DMS114 treated with DMSO at 0.1 percent for 48 hours (cell line): Measurements from ENCODE around the gene ELL2.
A peak's percentile ranks its signal among the peaks of the same experiment; 100 is the strongest.
"Not testable (repeated sequence)": the region's sequence is repeated elsewhere in the genome, so short reads cannot be mapped to it uniquely, and the experiment has no call there.

Experiments used
- DNase-seq: peaks from one replicate; lab custom pipeline; 2025; ENCODE audit not compliant: unreplicated experiment; lab: John Stamatoyannopoulos, UW

The ELL2 gene

GRCh38 chr5:95909738-95910137 lies 51.9 kb downstream of the ELL2 start:
- no peak for DNase-seq

GRCh38 chr5:95908799-95909198 lies 52.9 kb downstream of the ELL2 start:
- DNase-seq, result no peak

GRCh38 chr5:95907740-95908706 lies 53.6 kb downstream of the ELL2 start:
- no peak for DNase-seq

- no peak for DNase-seq
Observed at GRCh38 chr5:95907067-95907705, 54.5 kb downstream of the ELL2 start.

- not testable (repeated sequence) for DNase-seq
Observed at GRCh38 chr5:95906398-95906797, 55.3 kb downstream of the ELL2 start.

- no peak for DNase-seq
Observed at GRCh38 chr5:95904827-95905226, 56.8 kb downstream of the ELL2 start.

GRCh38 chr5:95903838-95904237 lies 57.8 kb downstream of the ELL2 start:
- DNase-seq, result no peak

- no peak for DNase-seq
Observed at GRCh38 chr5:95901676-95902627, 59.7 kb downstream of the ELL2 start.

- no peak for DNase-seq
Observed at GRCh38 chr5:95900383-95900958, 61.2 kb downstream of the ELL2 start.

- no peak for DNase-seq
Observed at GRCh38 chr5:95899829-95900228, 61.8 kb downstream of the ELL2 start.

- no peak for DNase-seq
Observed at GRCh38 chr5:95899006-95899405, 62.6 kb downstream of the ELL2 start.

GRCh38 chr5:95895771-95896170 lies 65.9 kb downstream of the ELL2 start:
- peak; percentile 20 for DNase-seq

GRCh38 chr5:95895251-95895650 lies 66.4 kb downstream of the ELL2 start:
- DNase-seq, result no peak

- peak; percentile 40 for DNase-seq
Observed at GRCh38 chr5:95892784-95893354, 68.8 kb downstream of the ELL2 start.

GRCh38 chr5:95891499-95891898 lies 70.2 kb downstream of the ELL2 start:
- DNase-seq, result no peak

GRCh38 chr5:95889076-95889475 lies 72.6 kb downstream of the ELL2 start:
- DNase-seq, result no peak

- no peak for DNase-seq
Observed at GRCh38 chr5:95887977-95888376, 73.7 kb downstream of the ELL2 start.

- DNase-seq, result no peak
Observed at GRCh38 chr5:95886340-95887044, 75.2 kb downstream of the ELL2 start.

GRCh38 chr5:95884511-95884910 lies 77.1 kb downstream of the ELL2 start:
- no peak for DNase-seq

- DNase-seq, result no peak
Observed at GRCh38 chr5:95884017-95884325, 77.7 kb downstream of the ELL2 start.
